ENCODE data around the gene WDR1. TPM values are rescaled to one million over a fixed set of nuclear protein-coding genes. Genes with fewer than 3 reads are reported as not detected.

WDR1 gene
- total and polyA plus RNA-seq, 2 of the 13 experiments (the other 11 are each of a cell fraction or from before 2014, with no cell fraction given): 106 to 198 TPM

- TF ChIP-seq SALL1 (CRISPR knock-in tag; IDR thresholded peaks at IDR 0.05) (peak; percentile 27), HOMEZ (CRISPR knock-in tag; IDR thresholded peaks at IDR 0.05; ENCODE audit: low read depth) (no peak), KIAA2018 (CRISPR knock-in tag; IDR thresholded peaks at IDR 0.05; ENCODE audit: borderline replicate concordance) (no peak), GTF3A (CRISPR knock-in tag; conservative IDR thresholded peaks at IDR 0.05) (no peak), THAP8 (CRISPR knock-in tag; IDR thresholded peaks at IDR 0.05; ENCODE audit: borderline replicate concordance) (no peak; the same call in 1 of the 2 replicates), ZNF598 (CRISPR knock-in tag; IDR thresholded peaks at IDR 0.05; ENCODE audit: borderline replicate concordance) (no peak), RFX1 (IDR thresholded peaks at IDR 0.05) (no peak), ELK4 (CRISPR knock-in tag; IDR thresholded peaks at IDR 0.05; ENCODE audit: borderline replicate concordance) (no peak), RNF219 (CRISPR knock-in tag; IDR thresholded peaks at IDR 0.05) (no peak), ZNF235 (CRISPR knock-in tag; IDR thresholded peaks at IDR 0.05; ENCODE audit: borderline replicate concordance) (no peak), MXD1 (CRISPR knock-in tag; IDR thresholded peaks at IDR 0.05) (peak; percentile 63), HOXD1 (CRISPR knock-in tag; IDR thresholded peaks at IDR 0.05) (no peak), NCOA5 (CRISPR knock-in tag; IDR thresholded peaks at IDR 0.05) (no peak), ZNF564 (CRISPR knock-in tag; IDR thresholded peaks at IDR 0.05) (no peak)
Measured at GRCh38 chr4:10116569-10117358, at the start of gene WDR1 (continued).
